T-cell (primary cell): ENCODE data around the gene LRFN2. TPM values are rescaled to one million over a fixed set of nuclear protein-coding genes. Genes with fewer than 3 reads are reported as not detected.

Experiments
- ATAC-seq, 4 experiments: fragments of 200-7000 bp in 3 of 4; fragments of 150-1000 bp in 1 of 4; cut with Tn5 transposase; replicated peaks in 1 of 4; 1 replicate in 3 of 4; 2 replicates in 1 of 4; pipeline ENCODE4 v1.10.0; 2021; ENCODE audit warnings: moderate library complexity in 3 of 4, mild to moderate bottlenecking in 2 of 4, moderate number of reproducible peaks in 1 of 4
- CTCF ChIA-PET, 2 donors: fragments of 300-600 bp; sonication (Branson Sonifier 250); formaldehyde crosslinking; loops; one replicate each; lab custom pipeline; 2022; ENCODE audit warnings: antibody characterized with exemption in 2 of 2; lab: Charles Lee
- POLR2A ChIA-PET, 2 donors: fragments of 300-600 bp; sonication (Branson Sonifier 250); formaldehyde crosslinking; loops; one replicate each; lab custom pipeline; 2022; ENCODE audit warnings: antibody characterized with exemption in 2 of 2; lab: Charles Lee
- DNase-seq, 35 experiments: peaks; one replicate each; pipeline versions ENCODE4 v3.0.0 to v3.0.0-alpha.2; 2013 to 2023
- H3K27ac ChIP-seq: one replicate; pipeline ENCODE4 v1.5.1; 2013; ENCODE audit warnings: low read length
- H3K27me3 ChIP-seq, 2 experiments: replicated peaks in 1 of 2; 1 replicate in 1 of 2; 2 replicates in 1 of 2; pipeline versions ENCODE4 v1.6.1 to v1.7.0; 2013; ENCODE audit warnings: low read length in 1 of 2, mixed read lengths in 1 of 2; ENCODE audit not compliant: control insufficient read depth in 2 of 2, insufficient read depth in 2 of 2; ENCODE audit errors: extremely low read depth in 1 of 2
- H3K36me3 ChIP-seq, 2 donors: 1 replicate in 1 of 2; 2 replicates in 1 of 2; pipeline versions ENCODE4 v1.6.1 to v1.7.0; 2013; ENCODE audit warnings: low read length in 1 of 2; ENCODE audit not compliant: control insufficient read depth in 2 of 2, insufficient read depth in 1 of 2; ENCODE audit errors: extremely low read depth in 1 of 2
- H3K4me1 ChIP-seq, 2 experiments: 1 replicate in 1 of 2; 2 replicates in 1 of 2; pipeline versions ENCODE4 v1.6.1 to v1.7.0; 2013; ENCODE audit warnings: low read length in 2 of 2, mixed read lengths in 1 of 2; ENCODE audit not compliant: insufficient read depth in 2 of 2, control insufficient read depth in 1 of 2; ENCODE audit errors: extremely low read depth in 1 of 2
- H3K4me3 ChIP-seq, 2 donors: 1 replicate in 1 of 2; 2 replicates in 1 of 2; pipeline versions ENCODE4 v1.5.1 to v1.7.0; 2013; ENCODE audit warnings: mild to moderate bottlenecking in 2 of 2, low read length in 1 of 2, moderate library complexity in 1 of 2; ENCODE audit not compliant: control insufficient read depth in 1 of 2; ENCODE audit errors: extremely low read depth in 1 of 2
- H3K9me3 ChIP-seq: 2 replicates; pipeline ENCODE4 v1.7.0; 2013
- H3K27ac Mint-ChIP-seq, 2 donors: one replicate each; pipeline ENCODE4 v1.8.0; 2020 to 2021; ENCODE audit warnings: mild to moderate bottlenecking in 2 of 2, mixed read lengths in 2 of 2
- H3K27me3 Mint-ChIP-seq, 2 donors: one replicate each; pipeline ENCODE4 v1.8.0; 2021 to 2022; ENCODE audit warnings: mixed read lengths in 2 of 2
- H3K36me3 Mint-ChIP-seq: one replicate; pipeline ENCODE4 v1.8.0; 2021; ENCODE audit warnings: mixed read lengths
- H3K4me1 Mint-ChIP-seq, 3 donors: one replicate each; pipeline ENCODE4 v1.8.0; 2020 to 2022; ENCODE audit warnings: mixed read lengths in 3 of 3, mild to moderate bottlenecking in 1 of 3
- H3K4me3 Mint-ChIP-seq, 3 donors: one replicate each; pipeline ENCODE4 v1.8.0; 2020 to 2022; ENCODE audit warnings: mild to moderate bottlenecking in 3 of 3, mixed read lengths in 3 of 3, moderate library complexity in 3 of 3
- H3K9me3 Mint-ChIP-seq, 3 donors: one replicate each; pipeline ENCODE4 v1.8.0; 2020 to 2022; ENCODE audit warnings: mixed read lengths in 3 of 3
- WGBS: methylation state at CpG from one replicate; pipeline ENCODE4 v1.1.5; 2013; ENCODE audit warnings: missing lambda C conversion rate; ENCODE audit not compliant: insufficient coverage; 5-methylcytosine and 5-hydroxymethylcytosine counted together
- total RNA-seq, 35 experiments: library from RNA in 6 of 35; stranded (reverse) in 6 of 35; fragments of 120-200 nt in 1 of 35; gene quantifications; one replicate each; pipeline versions ENCODE4 v1.2.1 to v1.2.4 and lab custom pipeline; 2013 to 2026

The LRFN2 gene
- total RNA-seq, 5 donors from 2014 or later (not counting 1 experiment from before 2014, with no cell fraction given), result 0.12 to 1.7 (median 0.92) TPM

GRCh38 chr6:40627316-40627715, 40.2 kb upstream of the LRFN2 start:
- Histone ChIP-seq H3K36me3 (no peaks in the 10 kb centered on the region), H3K27ac (no peak overlapping the region), H3K4me3 (no peak overlapping the region), H3K4me1 (no peaks in the 10 kb centered on the region), H3K9me3 (no peaks in the 10 kb centered on the region), H3K27me3 (peaks cover 0 to 13% of the 10 kb centered on the region in 2 experiments)
- CTCF ChIA-PET, result no interaction called here
- Mint-ChIP-seq H3K4me3 (no peak overlapping the region), H3K36me3 (no peaks in the 10 kb centered on the region), H3K9me3 (peaks cover 3 to 7% (median 4%) of the 10 kb centered on the region in 3 donors), H3K27ac (no peak overlapping the region), H3K27me3 (no peaks in the 10 kb centered on the region), H3K4me1 (no peaks in the 10 kb centered on the region)
- ATAC-seq, result no peak
- 86% methylated on average over 2 of the region's 3 CpGs for whole genome bisulfite sequencing
- no peak for DNase-seq
- POLR2A ChIA-PET, result no interaction called here

GRCh38 chr6:40626886-40627285, 39.7 kb upstream of the LRFN2 start:
- WGBS, result 100% methylated on average over 4 of the region's 4 CpGs
- CTCF ChIA-PET, result no interaction called here
- no peak overlapping the region for H3K4me3 ChIP-seq

DNA sequence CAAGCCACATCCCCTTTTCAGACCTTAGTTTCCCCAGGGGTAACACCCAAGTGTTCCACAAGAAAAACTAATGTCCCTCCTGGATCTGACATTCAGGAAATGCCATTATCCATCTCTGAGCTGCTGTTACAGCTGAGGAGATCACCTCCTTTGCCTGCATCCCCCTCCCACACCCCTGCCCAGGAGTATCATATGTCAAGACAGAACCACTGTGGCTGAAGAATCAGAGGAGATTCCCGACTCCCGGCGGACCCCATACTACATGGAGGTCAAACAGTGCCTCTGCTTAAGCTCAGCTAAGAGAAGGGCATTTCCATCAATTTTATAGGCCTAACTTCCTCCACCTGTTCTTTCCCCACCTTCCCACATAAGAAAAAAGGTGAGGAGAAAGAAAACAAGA, 36.8 kb upstream of the LRFN2 start:
- Histone ChIP-seq H3K36me3 (no peaks in the 10 kb centered on the region), H3K27ac (no peak overlapping the region), H3K9me3 (no peaks in the 10 kb centered on the region), H3K4me1 (no peaks in the 10 kb centered on the region), H3K4me3 (no peak overlapping the region), H3K27me3 (peaks cover 0 to 16% of the 10 kb centered on the region in 2 experiments)
- Mint-ChIP-seq H3K9me3 (peaks cover 3 to 7% (median 4%) of the 10 kb centered on the region in 3 donors), H3K4me1 (no peaks in the 10 kb centered on the region), H3K27ac (no peak overlapping the region), H3K27me3 (peaks cover 10 to 14% of the 10 kb centered on the region in 2 donors), H3K4me3 (no peak overlapping the region), H3K36me3 (no peaks in the 10 kb centered on the region)
- 100% methylated on average over 1 of the region's 3 CpGs for WGBS
- POLR2A ChIA-PET, result no interaction called here
- DNase-seq (no peak), ATAC-seq (no peak)
- CTCF ChIA-PET, result no interaction called here

More at GRCh38 chr6:40626886-40627285, 39.7 kb upstream of the LRFN2 start:
- H3K36me3 ChIP-seq, result no peaks in the 10 kb centered on the region
- Mint-ChIP-seq H3K36me3 (no peaks in the 10 kb centered on the region), H3K4me3 (no peak overlapping the region), H3K27ac (no peak overlapping the region), H3K27me3 (peaks cover 0 to under 1% of the 10 kb centered on the region in 2 donors), H3K4me1 (no peaks in the 10 kb centered on the region), H3K9me3 (peaks cover 3 to 7% (median 4%) of the 10 kb centered on the region in 3 donors)
- DNase-seq, result no peak
- no peaks in the 10 kb centered on the region for H3K4me1 ChIP-seq
- no peak for ATAC-seq
- POLR2A ChIA-PET, result no interaction called here
- no peaks in the 10 kb centered on the region for H3K9me3 ChIP-seq
- no peak overlapping the region for H3K27ac ChIP-seq
- peaks cover 0 to 13% of the 10 kb centered on the region in 2 experiments for H3K27me3 ChIP-seq

DNA sequence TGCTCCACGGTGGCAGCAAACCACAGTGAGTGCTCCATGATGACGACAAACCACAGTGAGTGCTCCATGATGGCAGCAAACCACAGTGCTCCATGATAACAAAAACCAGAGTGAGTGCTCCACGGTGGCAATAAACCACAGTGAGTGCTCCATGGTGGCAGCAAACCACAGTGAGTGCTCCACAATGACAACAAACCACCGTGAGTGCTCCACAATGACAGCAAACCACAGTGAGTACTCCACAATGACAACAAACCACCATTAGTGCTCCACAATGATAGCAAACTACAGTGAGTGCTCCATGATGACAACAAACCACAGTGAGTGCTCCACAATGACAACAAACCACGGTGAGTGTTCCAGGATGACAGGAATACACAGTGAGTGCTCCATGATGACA, 36.0 kb upstream of the LRFN2 start:
- ChIA-PET POLR2A (no interaction called here), CTCF (no interaction called here)
- H3K36me3 ChIP-seq, result no peaks in the 10 kb centered on the region
- H3K9me3 ChIP-seq, result no peaks in the 10 kb centered on the region
- no peak overlapping the region for H3K27ac Mint-ChIP-seq
- 54% methylated on average over 5 of the region's 5 CpGs for WGBS
- no peak for ATAC-seq
- H3K36me3 Mint-ChIP-seq, result no peaks in the 10 kb centered on the region
- H3K4me1 ChIP-seq, result no peaks in the 10 kb centered on the region
- H3K4me3 Mint-ChIP-seq, result no peak overlapping the region
- peaks cover under 1 to 18% of the 10 kb centered on the region in 2 experiments for H3K27me3 ChIP-seq
- no peak overlapping the region for H3K4me3 ChIP-seq
- DNase-seq, result no peak
- H3K4me1 Mint-ChIP-seq, result no peaks in the 10 kb centered on the region
- H3K27me3 Mint-ChIP-seq, result peaks cover 15 to 18% of the 10 kb centered on the region in 2 donors
- H3K27ac ChIP-seq, result no peak overlapping the region
- H3K9me3 Mint-ChIP-seq, result peaks cover 3 to 7% (median 4%) of the 10 kb centered on the region in 3 donors

GRCh38 chr6:40620574-40621240, 33.5 kb upstream of the LRFN2 start:
- peaks cover 23 to 24% of the 10 kb centered on the region in 2 donors for H3K27me3 Mint-ChIP-seq
- peaks cover 2 to 16% of the 10 kb centered on the region in 2 experiments for H3K27me3 ChIP-seq
- DNase-seq (no peak), ATAC-seq (no peak)
- no peak overlapping the region for H3K27ac Mint-ChIP-seq
- ChIA-PET POLR2A (no interaction called here), CTCF (no interaction called here)
- H3K4me1 ChIP-seq, result no peaks in the 10 kb centered on the region
- no peak overlapping the region for H3K4me3 Mint-ChIP-seq
- no peak overlapping the region for H3K27ac ChIP-seq
- 93% methylated on average over 2 of the region's 9 CpGs for WGBS
- no peaks in the 10 kb centered on the region for H3K4me1 Mint-ChIP-seq
- no peaks in the 10 kb centered on the region for H3K9me3 ChIP-seq
- no peaks in the 10 kb centered on the region for H3K36me3 Mint-ChIP-seq
- peaks cover 0 to 4% (median 2%) of the 10 kb centered on the region in 3 donors for H3K9me3 Mint-ChIP-seq
- H3K36me3 ChIP-seq, result no peaks in the 10 kb centered on the region
- no peak overlapping the region for H3K4me3 ChIP-seq

- no peaks in the 10 kb centered on the region for H3K4me1 ChIP-seq
- DNase-seq, result no peak
- peaks cover 2 to 12% of the 10 kb centered on the region in 2 experiments for H3K27me3 ChIP-seq
- WGBS, result 80% methylated on average over 2 of the region's 6 CpGs
- Mint-ChIP-seq H3K4me3 (no peak overlapping the region), H3K27ac (no peak overlapping the region), H3K4me1 (no peaks in the 10 kb centered on the region), H3K27me3 (peaks cover 24 to 32% of the 10 kb centered on the region in 2 donors), H3K9me3 (peaks cover 0 to 4% (median 0%) of the 10 kb centered on the region in 3 donors), H3K36me3 (no peaks in the 10 kb centered on the region)
- no peaks in the 10 kb centered on the region for H3K36me3 ChIP-seq
- ChIA-PET CTCF (no interaction called here), POLR2A (no interaction called here)
- no peak overlapping the region for H3K4me3 ChIP-seq
- no peaks in the 10 kb centered on the region for H3K9me3 ChIP-seq
- no peak overlapping the region for H3K27ac ChIP-seq
- ATAC-seq, result no peak
These were observed 27.5 kb upstream of the LRFN2 start for GRCh38 chr6:40614671-40615070.
